H1 (cell line): ENCODE results near the gene OR12D3. TPM values are rescaled to one million over a fixed set of nuclear protein-coding genes. Genes with fewer than 3 reads are reported as not detected.

ENCODE experiments used
- CTCF ChIA-PET: fragments of 300-600 bp; sonication (Branson Sonifier 250); formaldehyde crosslinking; loops from one replicate; lab custom pipeline; 2021; ENCODE audit not compliant: partially characterized antibody; lab: Charles Lee
- POLR2A ChIA-PET: fragments of 300-600 bp; sonication (Branson Sonifier 250); formaldehyde crosslinking; loops from one replicate; lab custom pipeline; 2021; ENCODE audit warnings: inconsistent platforms; ENCODE audit not compliant: partially characterized antibody; lab: Charles Lee
- DNase-seq, 2 experiments: peaks; one replicate each; pipeline versions ENCODE4 v3.0.0 to v3.0.0-alpha.2; 2010 to 2022; ENCODE audit warnings: low spot score in 2 of 2, low read depth in 1 of 2, mixed read lengths in 1 of 2
- FAIRE-seq: peaks from 2 replicates; lab custom pipeline; 2011; peaks lifted over from hg19 to GRCh38; lab: Jason Lieb, UNC
- H2AFZ ChIP-seq: 2 replicates; pipeline ENCODE4 v1.8.1; 2012; ENCODE audit warnings: low read length, inconsistent platforms
- H2AK5ac ChIP-seq: 2 replicates; pipeline ENCODE4 v1.6.1; 2013; ENCODE audit warnings: low read depth, low read length
- H2BK120ac ChIP-seq: replicated peaks from 2 replicates; pipeline ENCODE3; 2013; ENCODE audit warnings: low read depth, low read length, inconsistent platforms
- H2BK12ac ChIP-seq: 2 replicates; pipeline ENCODE4 v1.6.1; 2013; ENCODE audit warnings: low read depth, low read length
- H2BK15ac ChIP-seq: 2 replicates; pipeline ENCODE4 v1.6.1; 2013; ENCODE audit warnings: low read length
- H2BK20ac ChIP-seq: 2 replicates; pipeline ENCODE4 v1.6.1; 2013; ENCODE audit warnings: low read length
- H2BK5ac ChIP-seq: 2 replicates; pipeline ENCODE4 v1.6.1; 2013; ENCODE audit warnings: low read depth, low read length
- H3K14ac ChIP-seq: 2 replicates; pipeline ENCODE4 v1.6.1; 2013; ENCODE audit warnings: inconsistent platforms; ENCODE audit not compliant: insufficient read length
- H3K18ac ChIP-seq: 2 replicates; pipeline ENCODE4 v1.6.1; 2013; ENCODE audit warnings: low read length; ENCODE audit errors: extremely low read depth
- H3K23ac ChIP-seq: 2 replicates; pipeline ENCODE4 v1.6.1; 2013; ENCODE audit warnings: inconsistent platforms; ENCODE audit not compliant: insufficient read length
- H3K23me2 ChIP-seq: 2 replicates; pipeline ENCODE4 v1.6.1; 2013; ENCODE audit warnings: low read depth, low read length
- H3K27ac ChIP-seq: 2 replicates; pipeline ENCODE4 v1.6.1; 2011; ENCODE audit warnings: low read depth, low read length, inconsistent platforms
- H3K27me3 ChIP-seq, 4 experiments: replicated peaks in 1 of 4; 1 replicate in 1 of 4; 2 replicates in 3 of 4; pipeline versions ENCODE4 v1.6.1 to v1.8.1; 2011 to 2013; ENCODE audit warnings: low read length in 3 of 4, mild to moderate bottlenecking in 3 of 4, inconsistent platforms in 2 of 4, mixed read lengths in 2 of 4, moderate library complexity in 1 of 4; ENCODE audit not compliant: control insufficient read depth in 3 of 4, insufficient read depth in 3 of 4; ENCODE audit errors: extremely low read depth in 1 of 4
- H3K36me3 ChIP-seq, 4 experiments: 2 replicates each; pipeline versions ENCODE4 v1.6.1 to v1.8.1; 2011 to 2013; ENCODE audit warnings: mild to moderate bottlenecking in 4 of 4, low read length in 3 of 4, moderate library complexity in 2 of 4, control low read depth in 1 of 4, inconsistent platforms in 1 of 4; ENCODE audit not compliant: insufficient read depth in 4 of 4, control insufficient read depth in 2 of 4
- H3K4ac ChIP-seq: replicated peaks from 2 replicates; pipeline ENCODE3; 2013; ENCODE audit warnings: low read length, low read depth, mixed read lengths, inconsistent platforms; ENCODE audit not compliant: insufficient read length
- H3K4me1 ChIP-seq, 4 experiments: replicated peaks in 1 of 4; 1 replicate in 1 of 4; 2 replicates in 3 of 4; pipeline versions ENCODE4 v1.6.1 to v1.8.1; 2011 to 2013; ENCODE audit warnings: low read length in 3 of 4, inconsistent platforms in 2 of 4, mixed read lengths in 1 of 4; ENCODE audit not compliant: insufficient read depth in 4 of 4, control insufficient read depth in 3 of 4
- H3K4me2 ChIP-seq, 2 experiments: 2 replicates each; pipeline versions ENCODE4 v1.6.1 to v1.8.1; 2011 to 2013; ENCODE audit warnings: low read depth in 2 of 2, low read length in 2 of 2, control low read depth in 1 of 2, inconsistent platforms in 1 of 2, mild to moderate bottlenecking in 1 of 2; ENCODE audit not compliant: insufficient read depth in 1 of 2
- H3K4me3 ChIP-seq, 4 experiments: fragments of 200-600, 300-600 bp in 1 of 4; sonication (generic), shearing (Covaris generic), sonication (Bioruptor Twin) in 1 of 4; 2 replicates each; pipeline versions ENCODE4 v1.5.1 to v1.8.1; 2011 to 2016; ENCODE audit warnings: low read length in 4 of 4, low read depth in 3 of 4, control low read depth in 2 of 4, inconsistent platforms in 2 of 4, mild to moderate bottlenecking in 2 of 4, mixed read lengths in 1 of 4, moderate library complexity in 1 of 4; ENCODE audit not compliant: insufficient read depth in 2 of 4; ENCODE audit errors: extremely low read depth in 1 of 4
- H3K56ac ChIP-seq: replicated peaks from 2 replicates; pipeline ENCODE3; 2013; ENCODE audit warnings: low read depth, mild to moderate bottlenecking, mixed read lengths, low read length, inconsistent platforms; ENCODE audit not compliant: insufficient read length
- H3K79me1 ChIP-seq: 2 replicates; pipeline ENCODE4 v1.6.1; 2013; ENCODE audit warnings: low read depth, low read length, control low read depth
- H3K79me2 ChIP-seq, 2 experiments: 2 replicates each; pipeline versions ENCODE4 v1.6.1 to v1.8.1; 2012 to 2013; ENCODE audit warnings: low read length in 2 of 2, mild to moderate bottlenecking in 2 of 2, inconsistent platforms in 1 of 2; ENCODE audit not compliant: insufficient read depth in 2 of 2, control insufficient read depth in 1 of 2
- H3K9ac ChIP-seq, 4 experiments: replicated peaks in 1 of 4; 1 replicate in 1 of 4; 2 replicates in 3 of 4; pipeline versions ENCODE4 v1.6.1 to v1.8.1; 2011 to 2013; ENCODE audit warnings: low read depth in 3 of 4, low read length in 3 of 4, control low read depth in 2 of 4, mild to moderate bottlenecking in 2 of 4, moderate library complexity in 2 of 4, inconsistent platforms in 1 of 4; ENCODE audit errors: extremely low read depth in 1 of 4
- H3K9me3 ChIP-seq, 2 experiments: 2 replicates each; pipeline versions ENCODE4 v1.6.1 to v1.8.1; 2012 to 2013; ENCODE audit warnings: mild to moderate bottlenecking in 2 of 2, moderate library complexity in 2 of 2, control low read depth in 1 of 2, inconsistent platforms in 1 of 2, low read depth in 1 of 2, low read length in 1 of 2, mixed read lengths in 1 of 2; ENCODE audit not compliant: insufficient read depth in 2 of 2
- H4K20me1 ChIP-seq, 2 experiments: replicated peaks in 1 of 2; 2 replicates each; pipeline versions ENCODE3 to v1.8.1; 2011 to 2013; ENCODE audit warnings: inconsistent platforms in 2 of 2, low read length in 2 of 2, mild to moderate bottlenecking in 1 of 2; ENCODE audit not compliant: insufficient read depth in 2 of 2, control insufficient read depth in 1 of 2
- H4K5ac ChIP-seq: 2 replicates; pipeline ENCODE4 v1.6.1; 2013; ENCODE audit warnings: low read length, low read depth, mixed read lengths, inconsistent platforms; ENCODE audit not compliant: insufficient read length
- H4K8ac ChIP-seq: 2 replicates; pipeline ENCODE4 v1.8.0; 2013; ENCODE audit warnings: mild to moderate bottlenecking, moderate library complexity, low read length, inconsistent platforms; ENCODE audit not compliant: insufficient read depth; ENCODE audit errors: extremely low read depth
- H4K91ac ChIP-seq: replicated peaks from 2 replicates; pipeline ENCODE3; 2013; ENCODE audit warnings: low read length, mixed read lengths, inconsistent platforms; ENCODE audit not compliant: insufficient read length
- ASH2L ChIP-seq: fragments of 200-600, 300-600 bp; sonication (generic); IDR thresholded peaks from one replicate; pipeline ENCODE4 v1.7.1; 2017; ENCODE audit warnings: low read length
- CEBPB ChIP-seq: IDR thresholded peaks from 2 replicates; pipeline ENCODE4 v1.6.1; 2012; ENCODE audit warnings: low read depth, low read length
- E2F6 ChIP-seq: IDR thresholded peaks from 2 replicates; pipeline ENCODE4 v1.6.1; 2012; ENCODE audit warnings: inconsistent platforms
- EZH2 ChIP-seq: fragments of 200-600 bp; sonication (generic); IDR thresholded peaks from 2 replicates; pipeline ENCODE4 v1.7.1; 2012; ENCODE audit warnings: low read depth, mild to moderate bottlenecking, moderate library complexity, low read length, inconsistent platforms; ENCODE audit not compliant: severe bottlenecking
- GABPA ChIP-seq: IDR thresholded peaks from 2 replicates; pipeline ENCODE4 v1.6.1; 2011; ENCODE audit warnings: mild to moderate bottlenecking, low read length, moderate library complexity, borderline replicate concordance; ENCODE audit not compliant: insufficient read depth
- KDM1A ChIP-seq: fragments of 200-600, 300-600 bp; sonication (generic); IDR thresholded peaks from 2 replicates; pipeline ENCODE4 v1.7.1; 2016; ENCODE audit warnings: mild to moderate bottlenecking, low read length, borderline replicate concordance
- NANOG ChIP-seq: IDR thresholded peaks from 2 replicates; pipeline ENCODE4 v1.6.1; 2011; ENCODE audit warnings: low read length, low read depth, mild to moderate bottlenecking, inconsistent platforms; ENCODE audit not compliant: insufficient read depth, poor library complexity, severe bottlenecking
- NRF1 ChIP-seq: IDR thresholded peaks from 2 replicates; pipeline ENCODE4 v1.6.1; 2011; ENCODE audit warnings: mild to moderate bottlenecking, low read depth, low read length, improper control_type of control experiment
- RAD21 ChIP-seq, 2 experiments: IDR thresholded peaks in 1 of 2; conservative IDR thresholded peaks in 1 of 2; 2 replicates each; pipeline ENCODE4 v1.6.1; 2011; ENCODE audit warnings: low read depth in 2 of 2, low read length in 2 of 2, improper control_type of control experiment in 1 of 2, inconsistent platforms in 1 of 2, mild to moderate bottlenecking in 1 of 2, moderate library complexity in 1 of 2
- RFX5 ChIP-seq: IDR thresholded peaks from 2 replicates; pipeline ENCODE4 v1.6.1; 2011; ENCODE audit warnings: low read depth, low read length, improper control_type of control experiment, borderline replicate concordance
- SP2 ChIP-seq: IDR thresholded peaks from 2 replicates; pipeline ENCODE4 v1.6.1; 2012; ENCODE audit warnings: mild to moderate bottlenecking, low read length, inconsistent platforms
- TAF1 ChIP-seq: IDR thresholded peaks from 2 replicates; pipeline ENCODE4 v1.6.1; 2011; ENCODE audit warnings: mild to moderate bottlenecking, low read depth, low read length
- TBP ChIP-seq: IDR thresholded peaks from 2 replicates; pipeline ENCODE4 v1.6.1; 2011; ENCODE audit warnings: low read depth, low read length, improper control_type of control experiment
- WGBS, 2 experiments: shearing (Covaris generic) in 1 of 2; methylation state at CpG; one replicate each; pipeline versions ENCODE4 v1.1.6 to v1.1.7; 2013 to 2015; ENCODE audit warnings: low lambda C conversion rate in 2 of 2, mixed read lengths in 2 of 2, inconsistent platforms in 1 of 2, low coverage in 1 of 2, missing lambda C conversion rate in 1 of 2; ENCODE audit not compliant: insufficient replicate concordance in 2 of 2, insufficient coverage in 1 of 2, insufficient read length in 1 of 2; ENCODE audit errors: extremely low coverage in 1 of 2, missing lambda C conversion rate in 1 of 2; 5-methylcytosine and 5-hydroxymethylcytosine counted together
- polyA plus RNA-seq, 7 experiments: library from polyadenylated mRNA; depleted of rRNA in 3 of 7; stranded (reverse) in 5 of 7; unstranded in 2 of 7; fragments of >200 nt in 5 of 7; fragments of 200-250 nt in 2 of 7; gene quantifications; 1 replicate in 5 of 7; 2 replicates in 1 of 7; 4 replicates in 1 of 7; pipeline versions ENCODE4 v1.2.1 to v1.2.3, GENCODE V29; 2011 to 2013; ENCODE audit warnings: missing spikeins in 2 of 7, mixed read lengths in 2 of 7
- total RNA-seq: library from RNA; stranded (reverse); fragmentation: NEBNext Ultra II Directional; extraction: Animal tissue kit (Norgen Biotek cat#: 25700); gene quantifications from 2 replicates; pipeline ENCODE4 v1.2.1, GENCODE V29; 2021

The OR12D3 gene
- total and polyA plus RNA-seq, 2 of the 8 experiments (the other 6 are each of a cell fraction or from before 2014, with no cell fraction given) = not detected

- Histone ChIP-seq H3K23me2 (no peaks in the 10 kb centered on the region), H4K91ac (no peak overlapping the region), H3K18ac (no peak overlapping the region), H3K4me3 (no peak overlapping the region), H3K9ac (no peak overlapping the region), H4K8ac (no peak overlapping the region), H2BK15ac (no peak overlapping the region), H3K4ac (no peak overlapping the region), H3K4me2 (no peak overlapping the region), H2AK5ac (no peak overlapping the region), H4K20me1 (no peaks in the 10 kb centered on the region), H2BK12ac (no peak overlapping the region), H2AFZ (no peak overlapping the region), H2BK5ac (no peak overlapping the region), H3K9me3 (no peaks in the 10 kb centered on the region), H3K27me3 (no peaks in the 10 kb centered on the region), H2BK20ac (no peak overlapping the region), H3K4me1 (no peaks in the 10 kb centered on the region), H3K36me3 (no peaks in the 10 kb centered on the region), H3K27ac (no peak overlapping the region), H3K79me2 (no peaks in the 10 kb centered on the region), H2BK120ac (no peak overlapping the region), H3K79me1 (no peaks in the 10 kb centered on the region), H3K56ac (no peak overlapping the region), H3K14ac (no peak overlapping the region), H4K5ac (no peak overlapping the region), H3K23ac (no peak overlapping the region)
- POLR2A ChIA-PET = no interaction called here
- CTCF ChIA-PET = no interaction called here
- DNase-seq (no peak), FAIRE-seq (no peak)
- WGBS, 2 experiments = 87% methylated on average over 3 of the region's 3 CpGs; no CpG with 5 or more reads in 1 of the 2 experiments
- TF ChIP-seq ASH2L = no peak
- TF ChIP-seq KDM1A = no peak
- no peak for TF ChIP-seq NANOG
- TF ChIP-seq NRF1 = no peak
- no peak for TF ChIP-seq TBP
- no peak for TF ChIP-seq RFX5
- TF ChIP-seq CEBPB = no peak
- TF ChIP-seq RAD21 (IDR thresholded peaks at IDR 0.05 in 1 of 2, conservative IDR thresholded peaks at IDR 0.05 in 1 of 2; ENCODE audit: low read depth in 2 of 2, low read length in 2 of 2) = no peak
- TF ChIP-seq SP2 = no peak
- TF ChIP-seq EZH2 = no peak
- TF ChIP-seq TAF1 = no peak
- no peak for TF ChIP-seq GABPA
- no peak for TF ChIP-seq E2F6
These were observed 29.7 kb downstream of the OR12D3 start for GRCh38 chr6:29345380-29345779.
